ENCODE results near the gene C6orf47.

The C6orf47 gene

GRCh38 chr6:31687860-31688693 is 27.5 kb upstream of the C6orf47 start:
- DNase-seq (ENCODE audit: low spot score), result no peak

- DNase-seq (ENCODE audit: low spot score), result no peak
These were observed 26.7 kb upstream of the C6orf47 start for GRCh38 chr6:31687321-31687720.

- no peak for DNase-seq (ENCODE audit: low spot score)
These were observed 25.9 kb upstream of the C6orf47 start for GRCh38 chr6:31686483-31686882.

- no peak for DNase-seq (ENCODE audit: low spot score)
These were observed 23.0 kb upstream of the C6orf47 start for GRCh38 chr6:31683591-31683990.

- no peak for DNase-seq (ENCODE audit: low spot score)
These were observed 20.6 kb upstream of the C6orf47 start for GRCh38 chr6:31681135-31681671.

- DNase-seq (ENCODE audit: low spot score), result peak; percentile 58
These were observed 19.9 kb upstream of the C6orf47 start, which contains the start of gene LY6G5C for GRCh38 chr6:31680226-31681134. TSS of gene LY6G5C (minus strand) at chr6:31681067. CDS start at chr6:31680373, 694 bp downstream.

- no peak for DNase-seq (ENCODE audit: low spot score)
These were observed 17.4 kb upstream of the C6orf47 start for GRCh38 chr6:31677955-31678354.

GRCh38 chr6:31676904-31677303 is 16.3 kb upstream of the C6orf47 start:
- DNase-seq (ENCODE audit: low spot score), result no peak

GRCh38 chr6:31676322-31676903 is 15.8 kb upstream of the C6orf47 start:
- DNase-seq (ENCODE audit: low spot score), result peak; percentile 29

- no peak for DNase-seq (ENCODE audit: low spot score)
These were observed 9.1 kb upstream of the C6orf47 start, which contains the start of gene LY6G5B for GRCh38 chr6:31669676-31670075. TSS of gene LY6G5B (plus strand) at chr6:31669976. CDS start at chr6:31670951, 975 bp downstream.

GRCh38 chr6:31666337-31666965 is 5.9 kb upstream of the C6orf47 start:
- DNase-seq (ENCODE audit: low spot score), result no peak

- peak; percentile 99 for DNase-seq (ENCODE audit: low spot score)
These were observed 5.1 kb upstream of the C6orf47 start, which contains the start of gene CSNK2B for GRCh38 chr6:31665501-31666336. TSS of gene CSNK2B (plus strand) at chr6:31666080. CDS start at chr6:31666832, 752 bp downstream.

- DNase-seq (ENCODE audit: low spot score), result peak; percentile 97
These were observed 4.4 kb upstream of the C6orf47 start, which contains the start of gene GPANK1 for GRCh38 chr6:31664790-31665500. TSS of gene GPANK1 (minus strand) at chr6:31664997. CDS start at chr6:31664478, 519 bp downstream.

GRCh38 chr6:31663961-31664789 is 3.6 kb upstream of the C6orf47 start:
- peak; percentile 23 for DNase-seq (ENCODE audit: low spot score)

- DNase-seq (ENCODE audit: low spot score), result peak; percentile 24
These were observed 2.8 kb upstream of the C6orf47 start for GRCh38 chr6:31663126-31663960.

- no peak for DNase-seq (ENCODE audit: low spot score)
These were observed 1.6 kb upstream of the C6orf47 start for GRCh38 chr6:31662124-31662723.
